ENCODE data around the gene MYO9B. TPM values are rescaled to one million over a fixed set of nuclear protein-coding genes. Genes with fewer than 3 reads are reported as not detected.
A peak's percentile ranks its signal among the peaks of the same experiment; 100 is the strongest.

MYO9B gene
- total and polyA plus RNA-seq, 2 donors (not counting 1 experiment from before 2014, with no cell fraction given), result 32.5 to 52.5 TPM

- H3K9ac ChIP-seq (ENCODE audit: insufficient read depth, low read length), result peak overlapping the region; percentile 37
- H4K20me1 ChIP-seq (ENCODE audit: control insufficient read depth, extremely low read depth, insufficient read depth, low read length), result no peaks in the 10 kb centered on the region
- peak overlapping the region; percentile 60 to 66 (median 62) for H3K4me3 ChIP-seq (replicated peaks in 1 of 4; ENCODE audit: control extremely low read depth in 1 of 4, insufficient read depth in 1 of 4, low read depth in 3 of 4, low read length in 4 of 4)
- peaks cover 17% of the 10 kb centered on the region for H3K36me3 ChIP-seq (ENCODE audit: control insufficient read depth, insufficient read depth, low read length)
- peak; percentile 72 to 78 for DNase-seq (ENCODE audit: low read depth in 2 of 2)
- peaks cover 9% of the 10 kb centered on the region for H3K4me1 ChIP-seq (ENCODE audit: control insufficient read depth, extremely low read depth, insufficient read depth, low read length)
- H3K27ac ChIP-seq (ENCODE audit: insufficient read depth, low read length), result peak overlapping the region; percentile 27
- H2AFZ ChIP-seq (ENCODE audit: low read length), result no peak overlapping the region
- TF ChIP-seq CTCF (conservative IDR thresholded peaks at IDR 0.05 in 1 of 2, IDR thresholded peaks at IDR 0.05 in 1 of 2; ENCODE audit: low read depth in 1 of 2, low read length in 2 of 2), result peak; percentile 31 to 43
- no peak for TF ChIP-seq EZH2 (IDR thresholded peaks at IDR 0.05; ENCODE audit: low read length, missing control alignments)
- peaks cover 13% of the 10 kb centered on the region for H3K79me2 ChIP-seq (ENCODE audit: control insufficient read depth, insufficient read depth, low read length)
- no peaks in the 10 kb centered on the region for H3K9me3 ChIP-seq (ENCODE audit: control insufficient read depth, insufficient read depth, low read depth, low read length)
- peak overlapping the region; percentile 99 for H3K4me2 ChIP-seq (ENCODE audit: extremely low read depth, insufficient read depth, low read length)
- H3K27me3 ChIP-seq (ENCODE audit: control insufficient read depth, insufficient read depth, low read length), result no peaks in the 10 kb centered on the region
Observed at GRCh38 chr19:17235300-17235970, 159.9 kb downstream of the MYO9B start.

DNA sequence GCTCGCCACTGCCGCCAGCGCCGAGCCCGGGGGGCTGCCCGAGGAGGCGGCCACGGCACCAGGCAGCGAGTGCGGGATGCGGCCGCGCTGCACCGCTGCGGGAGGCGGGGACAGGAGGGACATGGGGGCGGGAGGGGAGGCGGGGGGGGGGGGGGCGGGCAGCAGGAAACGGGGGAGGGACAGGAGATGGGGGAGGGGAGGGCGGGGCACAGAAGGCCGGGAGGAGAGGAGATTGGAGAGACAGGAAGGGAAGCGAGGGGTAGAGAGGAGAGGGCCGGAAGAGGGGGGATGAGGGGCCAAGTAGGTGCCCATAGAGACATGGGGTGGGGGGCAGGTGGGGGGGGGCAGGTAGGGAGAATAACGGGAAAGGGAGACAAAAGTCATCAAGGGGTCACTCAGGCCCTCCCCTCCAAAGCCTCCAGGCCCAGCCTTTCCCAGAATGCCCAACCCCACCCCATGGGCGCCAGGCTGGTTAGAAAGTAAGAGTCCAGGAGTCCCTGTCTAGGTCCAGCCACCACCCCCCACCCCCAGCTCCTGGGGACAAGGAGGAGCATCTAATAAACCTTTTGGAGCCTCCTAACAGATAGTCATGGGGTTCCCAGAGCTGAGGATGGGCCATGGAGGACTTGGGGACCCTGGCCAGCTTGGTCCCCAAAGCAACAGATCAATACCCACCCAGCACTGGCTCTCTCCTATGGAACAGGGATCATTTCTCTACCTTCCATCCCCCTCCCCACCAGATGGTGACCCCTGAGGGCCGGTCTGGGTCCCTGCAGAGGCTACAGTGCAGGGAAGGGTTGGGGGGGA is 160.6 kb downstream of the MYO9B start:
- H2AFZ ChIP-seq (ENCODE audit: low read length), result no peak overlapping the region
- peak overlapping the region; percentile 99 for H3K4me2 ChIP-seq (ENCODE audit: extremely low read depth, insufficient read depth, low read length)
- H4K20me1 ChIP-seq (ENCODE audit: control insufficient read depth, extremely low read depth, insufficient read depth, low read length), result no peaks in the 10 kb centered on the region
- H3K4me3 ChIP-seq (replicated peaks in 1 of 4; ENCODE audit: control extremely low read depth in 1 of 4, insufficient read depth in 1 of 4, low read depth in 3 of 4, low read length in 4 of 4), result peak overlapping the region in 2 of 4 experiments; percentile 60 to 61
- H3K79me2 ChIP-seq (ENCODE audit: control insufficient read depth, insufficient read depth, low read length), result peaks cover 20% of the 10 kb centered on the region
- H3K9ac ChIP-seq (ENCODE audit: insufficient read depth, low read length), result peak overlapping the region; percentile 37
- peak; percentile 37 to 52 for DNase-seq (ENCODE audit: low read depth in 2 of 2)
- peaks cover 16% of the 10 kb centered on the region for H3K36me3 ChIP-seq (ENCODE audit: control insufficient read depth, insufficient read depth, low read length)
- H3K4me1 ChIP-seq (ENCODE audit: control insufficient read depth, extremely low read depth, insufficient read depth, low read length), result peaks cover 9% of the 10 kb centered on the region
- no peaks in the 10 kb centered on the region for H3K9me3 ChIP-seq (ENCODE audit: control insufficient read depth, insufficient read depth, low read depth, low read length)
- H3K27me3 ChIP-seq (ENCODE audit: control insufficient read depth, insufficient read depth, low read length), result no peaks in the 10 kb centered on the region
- TF ChIP-seq CTCF (conservative IDR thresholded peaks at IDR 0.05 in 1 of 2, IDR thresholded peaks at IDR 0.05 in 1 of 2; ENCODE audit: low read depth in 1 of 2, low read length in 2 of 2) (no peak), EZH2 (IDR thresholded peaks at IDR 0.05; ENCODE audit: low read length, missing control alignments) (no peak)
- H3K27ac ChIP-seq (ENCODE audit: insufficient read depth, low read length), result peak overlapping the region; percentile 34

- no peak for DNase-seq (ENCODE audit: low read depth in 2 of 2)
- Histone ChIP-seq H3K27me3 (ENCODE audit: control insufficient read depth, insufficient read depth, low read length) (no peaks in the 10 kb centered on the region), H3K9ac (ENCODE audit: insufficient read depth, low read length) (no peak overlapping the region), H3K9me3 (ENCODE audit: control insufficient read depth, insufficient read depth, low read depth, low read length) (no peaks in the 10 kb centered on the region), H3K27ac (ENCODE audit: insufficient read depth, low read length) (no peak overlapping the region), H3K4me2 (ENCODE audit: extremely low read depth, insufficient read depth, low read length) (no peak overlapping the region), H3K36me3 (ENCODE audit: control insufficient read depth, insufficient read depth, low read length) (peaks cover 15% of the 10 kb centered on the region), H2AFZ (ENCODE audit: low read length) (no peak overlapping the region), H3K4me1 (ENCODE audit: control insufficient read depth, extremely low read depth, insufficient read depth, low read length) (peaks cover 9% of the 10 kb centered on the region), H4K20me1 (ENCODE audit: control insufficient read depth, extremely low read depth, insufficient read depth, low read length) (no peaks in the 10 kb centered on the region), H3K4me3 (replicated peaks in 1 of 4; ENCODE audit: control extremely low read depth in 1 of 4, insufficient read depth in 1 of 4, low read depth in 3 of 4, low read length in 4 of 4) (no peak overlapping the region), H3K79me2 (ENCODE audit: control insufficient read depth, insufficient read depth, low read length) (peaks cover 23% of the 10 kb centered on the region)
- TF ChIP-seq EZH2 (IDR thresholded peaks at IDR 0.05; ENCODE audit: low read length, missing control alignments), result no peak
- no peak for TF ChIP-seq CTCF (conservative IDR thresholded peaks at IDR 0.05 in 1 of 2, IDR thresholded peaks at IDR 0.05 in 1 of 2; ENCODE audit: low read depth in 1 of 2, low read length in 2 of 2)
Observed at GRCh38 chr19:17236811-17237543, 161.4 kb downstream of the MYO9B start.
